NB4 (cell line): ENCODE results near the gene MICAL2.

ENCODE experiments used
- DNase-seq: peaks from one replicate; pipeline ENCODE4 v3.0.0; 2010; ENCODE audit warnings: low read depth
- H3K4me3 ChIP-seq: one replicate; pipeline ENCODE4 v1.5.1; 2011; ENCODE audit warnings: mild to moderate bottlenecking, low read depth, low read length, moderate library complexity
- MYC ChIP-seq: IDR thresholded peaks from 2 replicates; pipeline ENCODE4 v1.6.1; 2011; ENCODE audit warnings: low read depth, low read length
- POLR2A ChIP-seq: IDR thresholded peaks from 2 replicates; pipeline ENCODE4 v1.6.1; 2011; ENCODE audit warnings: mild to moderate bottlenecking; ENCODE audit not compliant: insufficient read length; ENCODE audit errors: extremely low read depth
- TF ChIP-seq, protein P1 (sequence below): IDR thresholded peaks from one replicate; pipeline ENCODE4 v1.5.1; 2012; ENCODE audit warnings: low read depth, low read length
- TF ChIP-seq, protein P2 (sequence below): IDR thresholded peaks from 2 replicates; pipeline ENCODE4 v1.6.1; 2011; ENCODE audit warnings: low read depth, low read length

Gene MICAL2

DNA sequence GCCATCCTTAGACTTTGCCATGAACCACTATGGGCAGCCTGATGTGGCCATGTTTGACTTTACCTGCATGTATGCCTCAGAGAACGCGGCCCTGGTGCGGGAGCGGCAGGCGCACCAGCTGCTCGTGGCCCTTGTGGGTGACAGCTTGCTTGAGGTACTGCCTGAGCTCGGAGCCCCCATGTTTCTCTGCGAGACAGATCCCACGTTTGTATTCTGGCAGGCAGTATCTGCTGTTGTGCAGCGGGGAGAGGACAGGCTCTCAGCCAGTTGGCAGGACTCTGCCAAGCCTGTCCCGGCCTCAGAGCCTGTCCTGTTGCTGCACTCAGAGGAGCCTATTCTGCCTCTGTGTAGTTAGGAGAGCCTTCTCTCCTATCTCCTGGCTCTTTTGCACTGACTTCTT, 109.9 kb downstream of the MICAL2 start:
- TF ChIP-seq MYC (no peak), POLR2A (no peak)
- TF ChIP-seq, protein P1, sequence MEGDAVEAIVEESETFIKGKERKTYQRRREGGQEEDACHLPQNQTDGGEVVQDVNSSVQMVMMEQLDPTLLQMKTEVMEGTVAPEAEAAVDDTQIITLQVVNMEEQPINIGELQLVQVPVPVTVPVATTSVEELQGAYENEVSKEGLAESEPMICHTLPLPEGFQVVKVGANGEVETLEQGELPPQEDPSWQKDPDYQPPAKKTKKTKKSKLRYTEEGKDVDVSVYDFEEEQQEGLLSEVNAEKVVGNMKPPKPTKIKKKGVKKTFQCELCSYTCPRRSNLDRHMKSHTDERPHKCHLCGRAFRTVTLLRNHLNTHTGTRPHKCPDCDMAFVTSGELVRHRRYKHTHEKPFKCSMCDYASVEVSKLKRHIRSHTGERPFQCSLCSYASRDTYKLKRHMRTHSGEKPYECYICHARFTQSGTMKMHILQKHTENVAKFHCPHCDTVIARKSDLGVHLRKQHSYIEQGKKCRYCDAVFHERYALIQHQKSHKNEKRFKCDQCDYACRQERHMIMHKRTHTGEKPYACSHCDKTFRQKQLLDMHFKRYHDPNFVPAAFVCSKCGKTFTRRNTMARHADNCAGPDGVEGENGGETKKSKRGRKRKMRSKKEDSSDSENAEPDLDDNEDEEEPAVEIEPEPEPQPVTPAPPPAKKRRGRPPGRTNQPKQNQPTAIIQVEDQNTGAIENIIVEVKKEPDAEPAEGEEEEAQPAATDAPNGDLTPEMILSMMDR: no peak
- TF ChIP-seq, protein P2, sequence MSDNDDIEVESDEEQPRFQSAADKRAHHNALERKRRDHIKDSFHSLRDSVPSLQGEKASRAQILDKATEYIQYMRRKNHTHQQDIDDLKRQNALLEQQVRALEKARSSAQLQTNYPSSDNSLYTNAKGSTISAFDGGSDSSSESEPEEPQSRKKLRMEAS: no peak
- no peak overlapping the region for H3K4me3 ChIP-seq
- DNase-seq: no peak

DNA sequence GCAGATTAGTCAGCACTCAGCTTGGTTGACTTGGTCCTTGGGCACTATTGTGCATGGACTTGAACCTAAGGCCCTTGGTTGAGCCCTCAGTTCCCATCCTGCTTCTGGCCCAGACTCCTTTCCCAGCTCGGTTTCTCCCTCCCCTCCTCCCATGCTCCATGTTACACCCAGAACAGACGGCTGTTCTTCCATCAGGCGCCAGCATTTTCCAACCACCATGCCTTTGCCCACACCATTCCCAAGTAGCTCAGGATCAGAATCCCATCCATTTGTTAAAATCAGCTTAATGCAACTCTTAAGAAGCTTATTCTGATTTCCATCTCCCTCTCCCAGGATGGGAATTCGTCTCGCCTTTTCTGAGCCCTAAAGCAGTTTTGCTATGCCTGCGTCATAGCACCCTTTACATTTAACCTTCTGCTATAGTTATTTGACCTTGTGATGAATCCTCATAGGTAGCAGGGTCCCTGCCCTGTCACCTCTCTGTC, 110.7 kb downstream of the MICAL2 start:
- DNase-seq: no peak
- no peak overlapping the region for H3K4me3 ChIP-seq
- TF ChIP-seq, protein P1: no peak
- TF ChIP-seq MYC: no peak
- TF ChIP-seq, protein P2: no peak
- no peak for TF ChIP-seq POLR2A

DNA sequence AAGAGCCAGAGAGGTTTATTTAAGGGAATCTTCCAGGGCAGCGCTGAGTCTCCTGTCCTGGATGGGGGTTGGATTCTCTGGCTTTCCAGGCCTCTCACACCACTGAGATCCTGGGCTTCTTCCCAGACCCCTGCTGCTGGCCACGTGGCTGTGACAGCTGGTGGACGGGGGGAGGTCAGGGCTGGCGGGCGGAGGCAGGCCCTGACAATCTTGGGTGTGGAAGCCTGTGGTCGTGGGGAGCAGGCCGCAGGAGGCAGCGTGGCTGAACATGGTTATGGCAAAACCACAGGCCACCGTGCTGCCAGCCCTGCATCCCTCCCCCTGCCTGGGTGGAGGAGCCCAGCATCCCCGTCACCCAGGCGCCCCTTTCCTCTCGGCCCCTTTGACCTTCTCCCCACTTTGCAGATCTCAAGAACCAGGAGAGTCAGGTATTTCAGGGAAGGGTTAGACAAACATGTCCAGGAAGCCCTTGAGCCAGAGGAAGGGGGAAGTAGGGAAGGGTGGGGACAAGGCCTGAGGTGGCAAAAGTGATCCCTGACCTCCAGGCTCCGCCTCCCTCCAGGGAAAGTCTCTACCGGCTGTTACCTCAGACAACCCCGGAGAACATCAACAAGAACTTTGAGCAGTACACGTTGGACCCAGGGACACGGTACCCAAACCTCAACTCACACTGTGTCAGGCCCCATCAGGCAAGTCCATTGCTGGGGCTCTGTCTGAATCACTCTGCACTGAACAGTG, 111.8 kb downstream of the MICAL2 start:
- TF ChIP-seq POLR2A: no peak
- TF ChIP-seq, protein P2: no peak
- TF ChIP-seq, protein P1: no peak
- TF ChIP-seq MYC: no peak
- peak; percentile 56 for DNase-seq

DNA sequence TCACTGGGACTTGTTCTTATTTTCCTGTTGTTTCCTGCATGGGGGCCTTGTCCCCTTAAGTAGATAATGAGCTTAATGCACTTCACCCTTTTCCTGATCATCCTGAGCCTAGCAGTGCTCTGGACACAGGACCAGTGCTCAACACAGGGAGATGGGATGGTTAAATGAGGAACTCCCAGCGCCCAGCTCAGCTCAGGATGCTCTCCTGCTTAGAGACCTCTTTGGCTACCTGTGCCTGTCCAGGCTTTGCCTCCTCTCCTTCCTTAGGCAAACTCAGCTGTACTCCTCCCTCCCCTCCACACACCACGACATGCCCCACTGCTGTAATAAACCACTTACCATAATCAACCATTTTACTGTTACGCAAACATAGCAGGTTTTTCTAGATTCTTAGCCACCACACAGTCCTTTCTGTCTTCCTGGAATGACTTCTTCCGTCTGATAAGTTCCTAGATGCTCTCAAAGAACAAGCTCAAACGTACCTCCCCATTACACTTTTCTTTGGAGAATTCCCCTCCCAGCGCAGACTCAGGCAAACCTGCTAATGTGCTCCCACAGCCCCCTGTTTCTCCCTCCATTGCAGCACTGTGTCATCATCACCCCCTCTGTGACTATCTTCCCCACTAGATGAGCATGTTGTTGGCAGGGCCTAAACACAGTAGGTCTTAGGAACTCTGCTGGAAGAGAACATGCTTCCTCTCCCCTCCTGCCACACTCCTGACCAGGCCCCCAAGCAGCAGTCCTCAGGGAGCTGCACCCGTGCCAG, 113.6 kb downstream of the MICAL2 start:
- peak overlapping the region; percentile 63 for H3K4me3 ChIP-seq
- peak; percentile 72 for DNase-seq
- TF ChIP-seq, protein P1: no peak
- TF ChIP-seq, protein P2: no peak
- TF ChIP-seq MYC (no peak), POLR2A (no peak)

More for the DNA sequence above, 111.8 kb downstream of the MICAL2 start:
- H3K4me3 ChIP-seq: no peak overlapping the region

DNA sequence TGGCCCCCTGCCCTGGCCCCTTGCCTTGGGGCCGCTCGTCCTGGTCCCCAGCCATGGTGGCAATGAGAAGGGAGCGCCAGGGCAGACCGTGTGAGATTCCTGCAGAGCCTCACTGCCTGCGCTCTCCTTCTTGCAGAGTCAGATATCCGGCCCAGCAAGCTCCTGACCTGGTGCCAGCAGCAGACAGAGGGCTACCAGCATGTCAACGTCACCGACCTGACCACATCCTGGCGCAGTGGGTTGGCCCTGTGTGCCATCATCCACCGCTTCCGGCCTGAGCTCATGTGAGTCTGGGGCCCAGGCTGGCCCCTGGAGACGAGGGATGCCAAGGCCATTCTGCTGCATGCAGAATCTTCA, 114.1 kb downstream of the MICAL2 start:
- H3K4me3 ChIP-seq: peak overlapping the region; percentile 63
- DNase-seq: peak; percentile 98
- TF ChIP-seq, protein P2: peak; percentile 92
- TF ChIP-seq, protein P1: no peak
- TF ChIP-seq POLR2A: peak; percentile 79
- peak; percentile 82 for TF ChIP-seq MYC
